GM10266 (cell line): ENCODE results near the gene TRIM62.

ENCODE experiments used
- DNase-seq: peaks from one replicate; pipeline ENCODE4 v3.0.0; 2012; ENCODE audit errors: extremely low spot score
- TF ChIP-seq, protein P1 (sequence below): IDR thresholded peaks from 2 replicates; pipeline ENCODE4 v1.5.1; 2012; ENCODE audit warnings: mild to moderate bottlenecking, low read depth; ENCODE audit not compliant: control insufficient read depth, insufficient read depth; ENCODE audit errors: missing control alignments

Gene TRIM62

DNA sequence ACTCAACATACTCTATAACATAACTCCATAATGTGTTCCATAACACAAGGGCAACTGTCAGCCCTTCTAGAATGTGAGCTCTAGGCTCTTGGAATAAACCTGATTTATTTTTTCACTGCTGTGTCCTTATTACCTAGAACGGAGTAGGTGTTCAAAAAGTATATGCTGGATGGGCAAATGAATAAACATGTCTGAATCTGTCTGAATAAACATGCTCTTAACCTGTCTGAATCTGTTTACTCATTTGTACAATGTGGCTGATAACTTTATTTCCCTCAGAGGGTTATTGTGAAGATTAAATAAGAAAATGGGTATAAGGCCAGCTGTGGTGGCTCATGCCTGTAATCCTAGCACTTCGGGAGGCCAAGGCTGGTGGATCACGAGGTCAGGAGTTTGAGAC is 58.6 kb downstream of the TRIM62 start:
- TF ChIP-seq, protein P1, sequence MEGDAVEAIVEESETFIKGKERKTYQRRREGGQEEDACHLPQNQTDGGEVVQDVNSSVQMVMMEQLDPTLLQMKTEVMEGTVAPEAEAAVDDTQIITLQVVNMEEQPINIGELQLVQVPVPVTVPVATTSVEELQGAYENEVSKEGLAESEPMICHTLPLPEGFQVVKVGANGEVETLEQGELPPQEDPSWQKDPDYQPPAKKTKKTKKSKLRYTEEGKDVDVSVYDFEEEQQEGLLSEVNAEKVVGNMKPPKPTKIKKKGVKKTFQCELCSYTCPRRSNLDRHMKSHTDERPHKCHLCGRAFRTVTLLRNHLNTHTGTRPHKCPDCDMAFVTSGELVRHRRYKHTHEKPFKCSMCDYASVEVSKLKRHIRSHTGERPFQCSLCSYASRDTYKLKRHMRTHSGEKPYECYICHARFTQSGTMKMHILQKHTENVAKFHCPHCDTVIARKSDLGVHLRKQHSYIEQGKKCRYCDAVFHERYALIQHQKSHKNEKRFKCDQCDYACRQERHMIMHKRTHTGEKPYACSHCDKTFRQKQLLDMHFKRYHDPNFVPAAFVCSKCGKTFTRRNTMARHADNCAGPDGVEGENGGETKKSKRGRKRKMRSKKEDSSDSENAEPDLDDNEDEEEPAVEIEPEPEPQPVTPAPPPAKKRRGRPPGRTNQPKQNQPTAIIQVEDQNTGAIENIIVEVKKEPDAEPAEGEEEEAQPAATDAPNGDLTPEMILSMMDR, result no peak

GRCh38 chr1:33122483-33123178 is 59.2 kb downstream of the TRIM62 start:
- DNase-seq, result no peak

More for the DNA sequence above, 58.6 kb downstream of the TRIM62 start:
- DNase-seq, result no peak

DNA sequence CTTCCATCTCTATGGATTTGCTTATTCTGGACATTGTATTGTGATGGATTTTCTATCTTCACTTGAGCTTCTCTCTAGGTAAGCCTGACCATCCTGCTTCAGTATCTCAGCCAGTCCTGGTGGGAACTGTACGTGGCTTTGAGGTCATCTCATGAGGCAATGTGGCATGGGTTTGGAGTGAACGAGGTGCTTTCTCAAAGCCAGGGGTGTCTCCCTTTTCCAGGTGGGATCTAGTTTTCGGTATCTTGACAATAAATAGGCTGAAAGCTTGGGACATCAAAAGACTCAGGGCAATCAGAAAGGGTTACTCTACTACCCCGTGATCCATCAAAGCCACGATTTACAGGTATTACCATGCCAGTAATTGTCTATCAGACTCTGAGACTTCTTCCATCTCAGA is 60.1 kb downstream of the TRIM62 start:
- TF ChIP-seq, protein P1, result no peak
- no peak for DNase-seq

More at GRCh38 chr1:33122483-33123178, 59.2 kb downstream of the TRIM62 start:
- TF ChIP-seq, protein P1, result no peak

GRCh38 chr1:33120436-33121231 is 61.2 kb downstream of the TRIM62 start:
- TF ChIP-seq, protein P1, result no peak
- DNase-seq, result no peak

DNA sequence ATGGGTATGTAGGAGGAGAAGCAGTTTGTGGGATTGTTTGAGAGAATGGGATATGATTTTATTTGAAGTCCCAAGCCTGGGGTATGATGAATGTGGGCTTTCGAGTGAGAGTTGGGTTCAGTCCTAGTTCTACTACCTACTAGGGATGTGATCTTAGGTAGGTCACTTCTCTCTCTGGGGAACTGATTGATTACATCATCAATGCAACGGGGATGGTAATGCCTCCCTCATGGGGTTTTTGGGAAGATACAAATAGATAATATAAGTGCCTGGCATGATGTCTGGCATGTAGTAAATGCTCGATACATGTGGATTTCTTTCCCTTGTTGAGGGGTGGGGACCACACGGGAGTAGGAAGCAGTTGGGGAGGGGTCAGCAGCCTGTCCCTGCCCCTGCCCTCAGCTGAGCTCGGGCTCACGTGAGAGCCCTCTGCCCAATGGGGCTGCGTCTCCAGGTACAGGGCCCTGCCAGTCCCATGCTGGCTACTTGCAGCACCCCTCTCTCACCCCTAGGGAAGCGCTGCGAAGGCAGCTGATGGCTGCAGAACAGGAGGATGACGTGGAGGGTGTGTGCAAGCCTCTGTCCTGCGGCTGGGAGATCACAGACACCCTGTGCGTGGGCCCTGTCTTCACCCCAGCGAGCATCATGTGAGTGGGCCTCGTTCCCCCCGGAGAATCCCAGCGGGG is 62.2 kb downstream of the TRIM62 start:
- no peak for DNase-seq
- TF ChIP-seq, protein P1, result no peak

DNA sequence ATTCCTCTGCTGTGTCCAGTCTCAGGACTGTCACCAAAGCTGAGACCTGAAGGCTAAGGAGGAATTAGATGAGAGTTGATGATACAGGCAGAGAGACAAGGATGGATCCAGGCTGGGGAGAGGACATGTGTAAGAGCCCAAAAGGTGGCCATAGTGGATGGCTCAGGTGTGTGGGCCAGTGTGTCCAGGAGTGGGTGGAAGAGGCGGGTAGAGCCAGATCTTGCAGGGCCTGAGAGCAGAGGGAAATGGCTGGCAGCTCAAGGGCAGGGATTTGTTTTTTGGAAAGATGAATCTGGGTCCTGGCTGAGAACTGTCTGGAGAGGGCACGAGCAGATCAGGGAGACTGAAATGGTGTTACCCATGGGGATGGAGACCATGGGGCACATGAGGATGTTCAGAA is 62.8 kb downstream of the TRIM62 start:
- TF ChIP-seq, protein P1, result no peak
- no peak for DNase-seq

DNA sequence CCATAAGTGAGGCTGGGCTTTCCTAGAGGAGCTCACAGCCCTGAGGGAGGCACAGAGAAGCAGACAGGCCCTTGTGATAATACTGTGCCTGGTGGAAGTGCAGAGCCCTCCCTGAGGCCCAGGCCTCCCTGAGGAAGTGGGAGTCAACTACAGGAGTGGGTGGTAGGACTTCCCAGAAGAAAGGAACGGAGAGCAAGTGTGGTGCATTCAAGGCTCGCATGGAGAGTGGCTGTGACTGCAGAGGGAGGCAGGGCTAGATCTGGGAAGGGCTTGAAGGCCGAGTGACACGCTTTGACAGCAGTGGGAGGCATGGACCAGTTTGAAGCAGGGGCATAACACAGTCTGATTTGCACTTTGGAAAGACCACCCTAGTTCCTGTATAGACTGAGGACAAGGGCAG is 63.6 kb downstream of the TRIM62 start:
- DNase-seq, result no peak
- TF ChIP-seq, protein P1, result no peak
